ENCODE results near the gene UBE2K. TPM values are rescaled to one million over a fixed set of nuclear protein-coding genes. Genes with fewer than 3 reads are reported as not detected.
"Not testable (repeated sequence)": the region's sequence is repeated elsewhere in the genome, so short reads cannot be mapped to it uniquely, and the experiment has no call there.

Gene UBE2K
- total RNA-seq, 1 donor from 2014 or later, result 96.7 TPM

DNA sequence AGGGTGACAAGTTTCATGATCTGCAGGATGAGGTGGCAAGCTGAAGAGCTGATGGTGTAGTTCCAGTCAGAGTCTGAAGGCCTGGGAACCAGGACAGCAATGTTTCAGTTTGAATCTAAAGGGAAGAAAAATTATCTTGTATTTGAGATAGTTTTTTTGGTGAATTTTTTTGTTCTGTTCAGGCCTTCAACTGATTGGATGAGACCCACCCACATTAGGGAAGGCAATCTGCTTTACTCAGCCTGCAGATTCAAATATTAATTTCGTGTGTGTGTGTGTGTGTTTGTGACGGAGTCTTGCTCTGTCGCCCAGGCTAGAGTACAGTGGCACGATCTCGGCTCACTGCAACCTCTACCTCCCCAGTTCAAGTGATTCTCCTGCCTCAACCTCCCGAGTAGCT is 37.2 kb upstream of the UBE2K start:
- DNase-seq, result no peak
- peaks cover 2% of the 10 kb centered on the region for H3K27me3 Mint-ChIP-seq (ENCODE audit: unreplicated experiment)
- no peaks in the 10 kb centered on the region for H3K9me3 Mint-ChIP-seq (ENCODE audit: unreplicated experiment)
- H3K4me3 Mint-ChIP-seq (ENCODE audit: unreplicated experiment), result no peak overlapping the region
- TF ChIP-seq, protein P1, sequence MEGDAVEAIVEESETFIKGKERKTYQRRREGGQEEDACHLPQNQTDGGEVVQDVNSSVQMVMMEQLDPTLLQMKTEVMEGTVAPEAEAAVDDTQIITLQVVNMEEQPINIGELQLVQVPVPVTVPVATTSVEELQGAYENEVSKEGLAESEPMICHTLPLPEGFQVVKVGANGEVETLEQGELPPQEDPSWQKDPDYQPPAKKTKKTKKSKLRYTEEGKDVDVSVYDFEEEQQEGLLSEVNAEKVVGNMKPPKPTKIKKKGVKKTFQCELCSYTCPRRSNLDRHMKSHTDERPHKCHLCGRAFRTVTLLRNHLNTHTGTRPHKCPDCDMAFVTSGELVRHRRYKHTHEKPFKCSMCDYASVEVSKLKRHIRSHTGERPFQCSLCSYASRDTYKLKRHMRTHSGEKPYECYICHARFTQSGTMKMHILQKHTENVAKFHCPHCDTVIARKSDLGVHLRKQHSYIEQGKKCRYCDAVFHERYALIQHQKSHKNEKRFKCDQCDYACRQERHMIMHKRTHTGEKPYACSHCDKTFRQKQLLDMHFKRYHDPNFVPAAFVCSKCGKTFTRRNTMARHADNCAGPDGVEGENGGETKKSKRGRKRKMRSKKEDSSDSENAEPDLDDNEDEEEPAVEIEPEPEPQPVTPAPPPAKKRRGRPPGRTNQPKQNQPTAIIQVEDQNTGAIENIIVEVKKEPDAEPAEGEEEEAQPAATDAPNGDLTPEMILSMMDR (IDR thresholded peaks at IDR 0.05; ENCODE audit: partially characterized antibody, unreplicated experiment), result no peak
- no peak overlapping the region for H3K27ac Mint-ChIP-seq (ENCODE audit: unreplicated experiment)
- no peaks in the 10 kb centered on the region for H3K4me1 Mint-ChIP-seq (ENCODE audit: low read depth, unreplicated experiment)
- H3K36me3 Mint-ChIP-seq (ENCODE audit: unreplicated experiment), result no peaks in the 10 kb centered on the region

DNA sequence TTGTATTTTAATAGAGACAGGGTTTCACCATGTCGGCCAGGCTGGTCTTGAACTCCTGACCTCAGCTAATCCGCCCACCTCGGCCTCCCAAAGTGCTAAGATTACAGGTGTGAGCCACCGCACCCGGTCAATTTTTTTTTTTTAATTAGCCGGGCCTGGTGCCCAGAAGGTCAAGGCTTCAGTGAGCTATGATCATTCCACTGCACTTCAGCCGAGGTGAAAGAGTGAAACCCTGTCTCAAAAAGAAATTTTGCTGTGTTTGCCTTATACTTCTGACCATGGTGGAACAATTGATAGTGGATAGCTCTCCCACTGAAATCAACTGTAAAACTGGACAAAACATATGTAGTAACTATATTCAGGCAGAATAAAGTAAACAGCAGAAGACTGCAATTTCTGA is 35.3 kb upstream of the UBE2K start:
- TF ChIP-seq, protein P1 (IDR thresholded peaks at IDR 0.05; ENCODE audit: partially characterized antibody, unreplicated experiment), result no peak
- H3K27me3 Mint-ChIP-seq (ENCODE audit: unreplicated experiment), result peaks cover 2% of the 10 kb centered on the region
- no peaks in the 10 kb centered on the region for H3K4me1 Mint-ChIP-seq (ENCODE audit: low read depth, unreplicated experiment)
- no peak for DNase-seq
- H3K9me3 Mint-ChIP-seq (ENCODE audit: unreplicated experiment), result no peaks in the 10 kb centered on the region
- no peak overlapping the region for H3K4me3 Mint-ChIP-seq (ENCODE audit: unreplicated experiment)
- H3K27ac Mint-ChIP-seq (ENCODE audit: unreplicated experiment), result no peak overlapping the region
- no peaks in the 10 kb centered on the region for H3K36me3 Mint-ChIP-seq (ENCODE audit: unreplicated experiment)

DNA sequence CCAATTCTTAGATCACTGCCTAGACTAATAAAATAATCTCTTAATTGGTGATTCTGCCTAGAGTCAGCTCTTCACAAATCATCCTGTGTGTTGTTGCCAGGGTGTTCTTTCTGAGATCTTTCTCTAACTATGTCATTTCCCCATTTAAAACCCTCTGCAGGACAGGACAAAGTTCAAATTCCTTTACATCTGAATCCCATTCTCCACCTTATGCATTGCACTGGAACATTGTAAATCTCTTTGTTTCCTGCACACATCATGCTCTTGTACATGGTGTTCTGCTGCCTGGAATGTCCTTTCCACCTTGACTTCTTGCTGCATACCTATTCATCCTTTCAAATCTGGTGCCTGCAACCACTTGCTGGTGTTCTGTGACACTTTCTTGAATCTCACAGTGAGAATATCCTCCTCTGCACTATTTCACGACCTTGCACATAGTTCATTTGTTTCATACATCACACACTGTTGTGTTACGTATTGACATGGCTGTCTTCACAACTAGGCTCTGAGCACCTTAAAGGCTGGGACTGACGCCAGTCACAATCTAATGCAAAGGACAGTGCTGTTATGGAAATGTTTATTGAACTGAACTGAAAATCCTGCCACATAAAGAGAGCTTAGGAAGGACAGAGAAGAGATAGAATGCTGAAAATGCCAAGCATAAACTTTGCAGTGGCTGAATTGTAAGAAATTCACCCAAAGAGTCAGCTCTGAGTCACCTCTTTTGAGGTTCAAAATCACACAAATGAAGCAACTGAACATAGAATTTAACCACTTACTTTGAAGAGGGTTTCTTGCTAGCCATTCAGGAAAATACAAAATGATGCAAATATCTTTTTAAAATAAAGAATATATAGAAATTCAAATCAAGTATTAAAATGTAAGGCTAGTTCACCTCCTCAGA is 32.9 kb upstream of the UBE2K start:
- Mint-ChIP-seq H3K9me3 (ENCODE audit: unreplicated experiment) (no peaks in the 10 kb centered on the region), H3K4me3 (ENCODE audit: unreplicated experiment) (no peak overlapping the region), H3K4me1 (ENCODE audit: low read depth, unreplicated experiment) (no peaks in the 10 kb centered on the region), H3K36me3 (ENCODE audit: unreplicated experiment) (no peaks in the 10 kb centered on the region), H3K27ac (ENCODE audit: unreplicated experiment) (no peak overlapping the region), H3K27me3 (ENCODE audit: unreplicated experiment) (peaks cover 2% of the 10 kb centered on the region)
- DNase-seq, result no peak
- TF ChIP-seq, protein P1 (IDR thresholded peaks at IDR 0.05; ENCODE audit: partially characterized antibody, unreplicated experiment), result no peak

DNA sequence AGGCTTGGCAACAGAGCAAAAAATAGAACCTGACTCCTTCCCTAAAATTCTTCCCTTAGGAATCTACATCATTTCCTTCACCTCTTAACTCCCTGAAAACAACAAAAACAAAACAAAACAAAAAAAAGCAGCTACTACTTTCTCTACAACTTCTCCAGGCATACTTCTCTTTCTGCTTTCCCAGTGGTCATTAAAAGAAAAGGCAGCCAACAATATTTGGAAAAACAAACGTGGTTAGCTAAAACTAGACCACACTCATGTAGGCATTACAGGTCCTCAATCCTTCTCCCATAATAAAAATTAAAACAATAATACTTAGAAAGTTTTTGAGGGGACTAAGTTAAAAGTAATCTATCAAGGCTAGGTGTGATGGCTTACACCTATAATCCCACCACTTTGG is 30.2 kb upstream of the UBE2K start:
- Mint-ChIP-seq H3K27ac (ENCODE audit: unreplicated experiment) (no peak overlapping the region), H3K4me1 (ENCODE audit: low read depth, unreplicated experiment) (no peaks in the 10 kb centered on the region), H3K9me3 (ENCODE audit: unreplicated experiment) (peaks cover 4% of the 10 kb centered on the region), H3K4me3 (ENCODE audit: unreplicated experiment) (no peak overlapping the region), H3K36me3 (ENCODE audit: unreplicated experiment) (no peaks in the 10 kb centered on the region), H3K27me3 (ENCODE audit: unreplicated experiment) (peaks cover 2% of the 10 kb centered on the region)
- DNase-seq, result no peak
- TF ChIP-seq, protein P1 (IDR thresholded peaks at IDR 0.05; ENCODE audit: partially characterized antibody, unreplicated experiment), result no peak

DNA sequence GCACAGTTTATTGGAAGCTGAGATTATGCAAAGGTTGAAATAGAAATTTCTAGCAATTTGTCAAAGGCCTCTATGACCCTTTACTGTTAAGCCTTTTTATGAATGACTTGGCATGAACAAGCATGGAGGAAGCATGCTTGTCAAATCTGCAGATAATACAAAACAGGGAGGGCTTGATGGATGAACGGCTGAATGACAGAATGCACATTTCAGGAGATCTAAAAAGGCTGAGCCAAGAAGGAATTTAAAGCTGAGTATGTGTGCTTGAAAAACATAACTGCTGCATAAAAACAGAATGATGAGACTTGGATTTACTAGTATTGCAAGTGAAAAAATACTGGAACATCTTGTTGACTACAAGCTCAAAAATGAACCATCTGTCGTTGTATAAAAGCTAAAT is 29.0 kb upstream of the UBE2K start:
- TF ChIP-seq, protein P1 (IDR thresholded peaks at IDR 0.05; ENCODE audit: partially characterized antibody, unreplicated experiment), result no peak
- peaks cover 4% of the 10 kb centered on the region for H3K9me3 Mint-ChIP-seq (ENCODE audit: unreplicated experiment)
- no peaks in the 10 kb centered on the region for H3K36me3 Mint-ChIP-seq (ENCODE audit: unreplicated experiment)
- no peak overlapping the region for H3K27ac Mint-ChIP-seq (ENCODE audit: unreplicated experiment)
- no peaks in the 10 kb centered on the region for H3K4me1 Mint-ChIP-seq (ENCODE audit: low read depth, unreplicated experiment)
- H3K27me3 Mint-ChIP-seq (ENCODE audit: unreplicated experiment), result peaks cover 2% of the 10 kb centered on the region
- DNase-seq, result no peak
- no peak overlapping the region for H3K4me3 Mint-ChIP-seq (ENCODE audit: unreplicated experiment)

DNA sequence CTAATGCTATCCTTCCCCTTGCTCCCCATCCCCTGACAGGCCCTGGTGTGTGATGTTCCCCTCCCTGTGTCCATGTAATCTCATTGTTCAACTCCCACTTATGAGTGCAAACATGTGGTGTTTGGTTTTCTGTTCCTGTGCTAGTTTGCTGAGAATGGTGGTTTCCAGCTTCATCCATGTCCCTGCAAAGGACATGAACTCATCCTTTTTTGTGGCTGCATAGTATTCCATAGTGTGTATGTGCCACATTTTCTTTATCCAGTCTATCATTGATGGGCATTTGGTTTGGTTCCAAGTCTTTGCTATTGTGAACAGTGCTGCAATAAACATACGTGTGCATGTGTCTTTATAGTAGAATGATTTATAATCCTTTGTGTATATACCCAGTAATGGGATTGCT is 27.6 kb upstream of the UBE2K start:
- H3K4me3 Mint-ChIP-seq (ENCODE audit: unreplicated experiment); H3K4me1 Mint-ChIP-seq (ENCODE audit: low read depth, unreplicated experiment); H3K27me3 Mint-ChIP-seq (ENCODE audit: unreplicated experiment); H3K9me3 Mint-ChIP-seq (ENCODE audit: unreplicated experiment); H3K27ac Mint-ChIP-seq (ENCODE audit: unreplicated experiment); DNase-seq; H3K36me3 Mint-ChIP-seq (ENCODE audit: unreplicated experiment): not testable (repeated sequence)

DNA sequence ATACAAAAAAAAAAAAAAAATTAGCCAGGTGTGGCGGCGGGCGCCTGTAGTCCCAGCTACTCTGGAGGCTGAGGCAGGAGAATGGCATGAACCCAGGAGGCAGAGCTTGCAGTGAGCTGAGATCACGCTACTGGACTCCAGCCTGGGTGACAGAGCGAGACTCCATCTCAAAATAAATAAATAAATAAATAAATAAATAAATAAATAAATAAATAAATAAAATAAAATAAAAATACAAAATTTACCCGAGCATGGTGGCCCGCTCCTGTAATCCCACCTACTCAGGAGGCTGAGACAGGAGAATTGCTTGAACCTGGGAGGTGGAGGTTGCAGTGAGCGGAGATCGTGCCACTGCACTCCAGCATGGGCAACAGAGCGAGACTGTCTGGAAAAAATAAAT is 22.3 kb upstream of the UBE2K start:
- not testable (repeated sequence) for H3K4me3 Mint-ChIP-seq (ENCODE audit: unreplicated experiment); H3K36me3 Mint-ChIP-seq (ENCODE audit: unreplicated experiment); H3K4me1 Mint-ChIP-seq (ENCODE audit: low read depth, unreplicated experiment); DNase-seq; H3K27me3 Mint-ChIP-seq (ENCODE audit: unreplicated experiment); H3K27ac Mint-ChIP-seq (ENCODE audit: unreplicated experiment); H3K9me3 Mint-ChIP-seq (ENCODE audit: unreplicated experiment)
